PFSK-1 (cell line): ENCODE data around the gene DMC1.

Experiments
- FOXP2 ChIP-seq: optimal IDR thresholded peaks from 2 replicates; pipeline ENCODE3; 2011; ENCODE audit warnings: borderline replicate concordance, control low read depth, inconsistent platforms; ENCODE audit not compliant: insufficient read depth; ENCODE audit errors: extremely low read length, extremely low read depth
- POLR2AphosphoS5 ChIP-seq: IDR thresholded peaks from 2 replicates; pipeline ENCODE4 v1.6.1; 2012; ENCODE audit warnings: low read depth, mild to moderate bottlenecking, control low read depth, low read length, moderate library complexity
- REST ChIP-seq, 2 experiments: IDR thresholded peaks; 2 replicates each; pipeline versions ENCODE4 v1.6.1 to v1.8.0; 2011 to 2012; ENCODE audit warnings: low read depth in 2 of 2, low read length in 2 of 2, control low read depth in 1 of 2, inconsistent platforms in 1 of 2, mild to moderate bottlenecking in 1 of 2, moderate library complexity in 1 of 2; ENCODE audit not compliant: insufficient read depth in 1 of 2
- SIN3A ChIP-seq: IDR thresholded peaks from 2 replicates; pipeline ENCODE4 v1.6.1; 2012; ENCODE audit warnings: mild to moderate bottlenecking, low read length, moderate library complexity, borderline replicate concordance; ENCODE audit not compliant: insufficient read depth
- TAF1 ChIP-seq: IDR thresholded peaks from 2 replicates; pipeline ENCODE4 v1.6.1; 2012; ENCODE audit warnings: low read length, control low read depth, borderline replicate concordance; ENCODE audit not compliant: insufficient read depth

GRCh38 chr22:38491707-38492348 is 78.2 kb downstream of the DMC1 start:
- TF ChIP-seq REST (IDR thresholded peaks at IDR 0.05; ENCODE audit: insufficient read depth in 1 of 2, low read depth in 2 of 2, low read length in 2 of 2) (no peak), POLR2AphosphoS5 (no peak), FOXP2 (no peak), TAF1 (no peak), SIN3A (no peak)
